ENCODE results near the gene GNAQ.

DNA sequence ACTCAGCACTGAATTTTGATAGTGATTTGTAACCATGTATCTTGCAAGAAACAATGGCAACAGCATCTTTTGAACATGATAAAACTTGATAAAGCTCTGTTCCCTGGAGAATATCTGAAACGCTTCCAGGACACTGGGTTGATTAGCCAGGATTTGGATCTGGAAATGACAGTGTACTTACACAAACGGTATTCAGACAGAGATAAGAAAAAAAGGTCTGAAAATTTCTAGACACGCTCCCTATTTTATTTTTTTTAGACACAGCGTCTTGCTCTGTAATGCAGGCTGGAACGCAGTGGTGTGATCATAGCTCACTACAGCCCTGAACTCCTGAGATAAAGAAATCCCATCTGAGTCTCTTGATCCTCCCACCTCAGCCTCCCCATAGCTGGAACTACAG is 109.0 kb downstream of the GNAQ start:
- TF ChIP-seq POLR2A (IDR thresholded peaks at IDR 0.05; ENCODE audit: extremely low read depth, insufficient read length) (no peak), MAX (IDR thresholded peaks at IDR 0.05; ENCODE audit: low read depth, low read length) (no peak), MYC (IDR thresholded peaks at IDR 0.05; ENCODE audit: low read depth, low read length) (no peak)
- TF ChIP-seq, protein P1, sequence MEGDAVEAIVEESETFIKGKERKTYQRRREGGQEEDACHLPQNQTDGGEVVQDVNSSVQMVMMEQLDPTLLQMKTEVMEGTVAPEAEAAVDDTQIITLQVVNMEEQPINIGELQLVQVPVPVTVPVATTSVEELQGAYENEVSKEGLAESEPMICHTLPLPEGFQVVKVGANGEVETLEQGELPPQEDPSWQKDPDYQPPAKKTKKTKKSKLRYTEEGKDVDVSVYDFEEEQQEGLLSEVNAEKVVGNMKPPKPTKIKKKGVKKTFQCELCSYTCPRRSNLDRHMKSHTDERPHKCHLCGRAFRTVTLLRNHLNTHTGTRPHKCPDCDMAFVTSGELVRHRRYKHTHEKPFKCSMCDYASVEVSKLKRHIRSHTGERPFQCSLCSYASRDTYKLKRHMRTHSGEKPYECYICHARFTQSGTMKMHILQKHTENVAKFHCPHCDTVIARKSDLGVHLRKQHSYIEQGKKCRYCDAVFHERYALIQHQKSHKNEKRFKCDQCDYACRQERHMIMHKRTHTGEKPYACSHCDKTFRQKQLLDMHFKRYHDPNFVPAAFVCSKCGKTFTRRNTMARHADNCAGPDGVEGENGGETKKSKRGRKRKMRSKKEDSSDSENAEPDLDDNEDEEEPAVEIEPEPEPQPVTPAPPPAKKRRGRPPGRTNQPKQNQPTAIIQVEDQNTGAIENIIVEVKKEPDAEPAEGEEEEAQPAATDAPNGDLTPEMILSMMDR (IDR thresholded peaks at IDR 0.05; ENCODE audit: low read depth, low read length) = no peak
